ENCODE results near the gene MERTK. TPM values are rescaled to one million over a fixed set of nuclear protein-coding genes. Genes with fewer than 3 reads are reported as not detected.

Gene MERTK
- 38.6 TPM for polyA plus RNA-seq (2012; ENCODE audit: insufficient read length, low read depth)

DNA sequence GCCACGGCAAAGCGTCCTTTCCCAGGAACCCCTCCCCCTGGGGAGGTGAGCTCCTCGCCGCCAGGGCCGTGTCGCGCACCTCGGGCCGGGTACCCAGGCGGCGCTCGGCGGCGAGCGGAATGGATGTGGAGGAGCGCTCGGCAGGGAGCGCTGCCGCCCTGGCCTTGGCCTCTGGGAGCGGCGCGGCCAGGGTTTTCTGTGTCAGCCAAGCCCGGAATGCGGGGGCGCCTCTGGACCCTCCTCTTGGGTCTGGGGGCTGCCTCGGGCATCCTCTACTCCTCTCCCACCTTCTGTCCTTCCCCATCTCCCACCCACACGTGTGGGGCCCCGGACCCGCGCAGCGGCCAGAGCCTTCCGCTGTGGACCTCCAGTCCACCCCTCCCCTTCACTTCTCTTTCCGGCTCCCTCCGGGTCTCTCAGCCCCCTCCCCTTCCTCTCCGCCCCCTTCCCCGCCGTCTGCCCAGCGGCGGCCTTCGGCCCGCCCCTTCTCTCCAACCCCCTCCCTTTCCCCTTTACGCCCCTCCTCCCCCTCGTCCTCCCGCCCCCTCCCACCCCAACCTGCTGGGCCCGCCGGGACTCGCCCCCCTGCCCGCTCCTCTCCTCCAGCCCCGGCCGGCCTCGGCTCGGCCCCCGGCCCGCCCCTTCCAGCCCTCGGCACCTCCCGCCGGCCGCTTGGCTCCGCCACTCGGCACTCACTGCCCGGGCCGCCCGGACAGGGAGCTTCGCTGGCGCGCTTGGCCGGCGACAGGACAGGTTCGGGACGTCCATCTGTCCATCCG lies at the start of gene MERTK:
MERTK (plus strand) TSS at position 684 of the 779 bp plus-strand sequence. CDS start 129 bp downstream, outside the sequence.
- TF ChIP-seq TAF1 (IDR thresholded peaks at IDR 0.05; ENCODE audit: borderline replicate concordance, insufficient read depth, low read length) (peak; percentile 80; the same call in 1 of the 2 replicates), SIN3A (IDR thresholded peaks at IDR 0.05; ENCODE audit: borderline replicate concordance, insufficient read depth, low read length) (no peak), POLR2AphosphoS5 (IDR thresholded peaks at IDR 0.05; ENCODE audit: low read depth, low read length) (peak; percentile 83), FOXP2 (optimal IDR thresholded peaks at IDR 0.05; ENCODE audit: borderline replicate concordance, extremely low read depth, extremely low read length, insufficient read depth) (peak; percentile 87)
- TF ChIP-seq, protein P1, sequence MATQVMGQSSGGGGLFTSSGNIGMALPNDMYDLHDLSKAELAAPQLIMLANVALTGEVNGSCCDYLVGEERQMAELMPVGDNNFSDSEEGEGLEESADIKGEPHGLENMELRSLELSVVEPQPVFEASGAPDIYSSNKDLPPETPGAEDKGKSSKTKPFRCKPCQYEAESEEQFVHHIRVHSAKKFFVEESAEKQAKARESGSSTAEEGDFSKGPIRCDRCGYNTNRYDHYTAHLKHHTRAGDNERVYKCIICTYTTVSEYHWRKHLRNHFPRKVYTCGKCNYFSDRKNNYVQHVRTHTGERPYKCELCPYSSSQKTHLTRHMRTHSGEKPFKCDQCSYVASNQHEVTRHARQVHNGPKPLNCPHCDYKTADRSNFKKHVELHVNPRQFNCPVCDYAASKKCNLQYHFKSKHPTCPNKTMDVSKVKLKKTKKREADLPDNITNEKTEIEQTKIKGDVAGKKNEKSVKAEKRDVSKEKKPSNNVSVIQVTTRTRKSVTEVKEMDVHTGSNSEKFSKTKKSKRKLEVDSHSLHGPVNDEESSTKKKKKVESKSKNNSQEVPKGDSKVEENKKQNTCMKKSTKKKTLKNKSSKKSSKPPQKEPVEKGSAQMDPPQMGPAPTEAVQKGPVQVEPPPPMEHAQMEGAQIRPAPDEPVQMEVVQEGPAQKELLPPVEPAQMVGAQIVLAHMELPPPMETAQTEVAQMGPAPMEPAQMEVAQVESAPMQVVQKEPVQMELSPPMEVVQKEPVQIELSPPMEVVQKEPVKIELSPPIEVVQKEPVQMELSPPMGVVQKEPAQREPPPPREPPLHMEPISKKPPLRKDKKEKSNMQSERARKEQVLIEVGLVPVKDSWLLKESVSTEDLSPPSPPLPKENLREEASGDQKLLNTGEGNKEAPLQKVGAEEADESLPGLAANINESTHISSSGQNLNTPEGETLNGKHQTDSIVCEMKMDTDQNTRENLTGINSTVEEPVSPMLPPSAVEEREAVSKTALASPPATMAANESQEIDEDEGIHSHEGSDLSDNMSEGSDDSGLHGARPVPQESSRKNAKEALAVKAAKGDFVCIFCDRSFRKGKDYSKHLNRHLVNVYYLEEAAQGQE (IDR thresholded peaks at IDR 0.05; ENCODE audit: insufficient read depth in 1 of 2, low read depth in 2 of 2, low read length in 2 of 2), result 0 out of 4 replicates have a peak, but pooled peaks have one; percentile 37 to 53

DNA sequence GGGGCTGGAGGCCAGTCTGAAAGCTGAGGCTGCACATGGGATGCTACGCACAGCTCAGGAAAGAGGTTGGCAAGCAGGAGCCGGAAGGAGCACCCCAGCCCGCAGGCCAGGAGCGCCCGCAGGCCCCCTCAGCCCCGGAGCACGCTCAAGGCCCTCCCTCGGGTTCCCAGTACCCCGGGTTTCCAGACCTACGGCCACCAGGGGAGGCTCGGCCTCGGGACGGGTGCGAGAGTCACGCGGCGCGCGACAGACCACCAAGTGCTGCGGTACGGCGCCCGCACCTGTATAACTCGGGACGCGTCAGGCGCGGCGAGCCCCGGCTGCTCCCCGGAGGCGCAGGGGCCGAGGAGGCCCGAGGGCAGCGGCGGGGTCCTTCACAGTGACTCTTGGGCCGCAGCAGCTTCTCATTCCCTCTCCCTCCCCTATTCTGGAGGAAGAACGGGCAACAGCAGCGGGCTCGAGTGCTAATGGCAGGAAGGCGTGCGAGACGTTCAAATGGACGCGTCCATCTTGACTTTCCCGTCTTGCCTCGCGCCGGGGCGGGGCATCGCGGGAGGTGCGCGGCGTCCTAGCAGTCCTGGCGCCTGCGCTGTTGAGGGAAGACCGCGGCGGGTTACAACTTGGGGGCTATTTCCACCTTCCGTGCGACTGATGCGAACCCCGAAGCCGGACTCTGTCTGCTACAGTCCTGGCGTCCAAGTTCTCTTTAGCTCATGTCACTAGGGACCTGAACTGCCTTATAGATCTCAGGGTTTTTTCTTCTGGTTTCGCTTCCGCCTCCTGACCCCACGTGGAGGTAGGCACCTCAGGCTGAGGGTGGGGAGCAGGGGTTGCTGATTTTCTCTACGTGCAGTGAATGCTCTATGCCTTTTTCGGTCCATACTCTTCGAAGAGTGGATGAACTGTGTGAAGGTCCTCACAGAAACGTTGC lies 14.5 kb upstream of the MERTK start, which contains the start of gene ANAPC1:
ANAPC1 (minus strand) TSS at position 533 of the 931 bp plus-strand sequence. CDS start 3,368 bp downstream, outside the sequence.
- TF ChIP-seq POLR2AphosphoS5 (IDR thresholded peaks at IDR 0.05; ENCODE audit: low read depth, low read length) (peak; percentile 97), FOXP2 (optimal IDR thresholded peaks at IDR 0.05; ENCODE audit: borderline replicate concordance, extremely low read depth, extremely low read length, insufficient read depth) (peak; percentile 50), SIN3A (IDR thresholded peaks at IDR 0.05; ENCODE audit: borderline replicate concordance, insufficient read depth, low read length) (peak; percentile 69; the same call in 1 of the 2 replicates), TAF1 (IDR thresholded peaks at IDR 0.05; ENCODE audit: borderline replicate concordance, insufficient read depth, low read length) (peak; percentile 96)
- TF ChIP-seq, protein P1 (IDR thresholded peaks at IDR 0.05; ENCODE audit: insufficient read depth in 1 of 2, low read depth in 2 of 2, low read length in 2 of 2), result peak; percentile 9 to 54; a peak in 2 of 4 replicates

DNA sequence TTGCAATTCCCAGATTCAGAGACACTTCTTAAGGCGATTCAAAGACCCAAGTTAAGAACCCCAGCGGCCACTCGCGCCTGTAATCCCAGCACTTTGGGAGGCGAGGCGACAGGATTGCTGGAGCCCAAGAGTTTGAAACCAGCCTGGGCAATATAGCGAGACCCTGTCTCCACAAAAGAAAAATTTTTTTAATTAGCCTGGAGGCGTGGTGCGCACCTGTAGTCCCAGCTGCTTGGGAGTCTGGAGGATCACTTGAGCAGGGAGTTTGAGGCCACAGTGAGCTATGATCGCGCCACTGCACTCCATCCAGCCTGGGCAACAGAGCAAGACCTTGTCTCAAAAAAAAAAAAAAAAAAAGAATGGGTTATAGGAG lies 13.8 kb upstream of the MERTK start:
- TF ChIP-seq POLR2AphosphoS5 (IDR thresholded peaks at IDR 0.05; ENCODE audit: low read depth, low read length), result no peak
- no peak for TF ChIP-seq FOXP2 (optimal IDR thresholded peaks at IDR 0.05; ENCODE audit: borderline replicate concordance, extremely low read depth, extremely low read length, insufficient read depth)
- no peak for TF ChIP-seq SIN3A (IDR thresholded peaks at IDR 0.05; ENCODE audit: borderline replicate concordance, insufficient read depth, low read length)
- TF ChIP-seq, protein P1 (IDR thresholded peaks at IDR 0.05; ENCODE audit: insufficient read depth in 1 of 2, low read depth in 2 of 2, low read length in 2 of 2), result no peak
- no peak for TF ChIP-seq TAF1 (IDR thresholded peaks at IDR 0.05; ENCODE audit: borderline replicate concordance, insufficient read depth, low read length)

DNA sequence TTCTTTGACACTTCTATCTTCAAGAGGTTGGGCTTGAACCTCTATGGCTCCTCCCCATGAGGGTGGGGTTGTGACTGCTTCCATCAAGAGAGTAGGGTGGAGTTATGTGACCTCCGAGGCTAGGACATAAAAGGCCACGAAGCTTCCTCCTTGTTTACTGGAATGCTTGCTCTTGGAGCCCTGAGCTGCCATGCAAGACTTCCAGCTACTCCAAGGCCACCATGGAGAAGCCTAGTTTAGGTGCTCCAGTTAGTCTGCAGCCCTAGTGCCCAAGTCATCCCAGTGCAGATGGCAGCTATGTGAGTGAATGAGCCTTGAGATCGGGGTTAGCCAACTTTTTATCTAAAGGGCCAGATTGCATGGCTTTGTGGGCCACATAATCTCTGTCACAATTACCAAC lies 2.4 kb upstream of the MERTK start:
- TF ChIP-seq, protein P1 (IDR thresholded peaks at IDR 0.05; ENCODE audit: insufficient read depth in 1 of 2, low read depth in 2 of 2, low read length in 2 of 2), result no peak
- TF ChIP-seq TAF1 (IDR thresholded peaks at IDR 0.05; ENCODE audit: borderline replicate concordance, insufficient read depth, low read length) (no peak), POLR2AphosphoS5 (IDR thresholded peaks at IDR 0.05; ENCODE audit: low read depth, low read length) (no peak), SIN3A (IDR thresholded peaks at IDR 0.05; ENCODE audit: borderline replicate concordance, insufficient read depth, low read length) (no peak), FOXP2 (optimal IDR thresholded peaks at IDR 0.05; ENCODE audit: borderline replicate concordance, extremely low read depth, extremely low read length, insufficient read depth) (no peak)

All from PFSK-1 (cell line).